HEK293 (cell line): ENCODE measurements around the gene TBXA2R.

ENCODE experiments used
- BCL11A ChIP-seq: fragments of 450-650 bp; formaldehyde crosslinking; IDR thresholded peaks from 2 replicates; pipeline ENCODE4 v1.5.1; 2016; ENCODE audit warnings: low read depth, missing biosample characterization, missing genetic modification characterization
- ELK4 ChIP-seq: IDR thresholded peaks from 2 replicates; pipeline ENCODE4 v1.6.1; 2011; ENCODE audit warnings: mild to moderate bottlenecking, low read depth, low read length, borderline replicate concordance
- GLI4 ChIP-seq: fragments of 450-650 bp; formaldehyde crosslinking; IDR thresholded peaks from 2 replicates; pipeline ENCODE4 v1.5.1; 2016; ENCODE audit warnings: missing biosample characterization, missing genetic modification characterization
- REPIN1 ChIP-seq: fragments of 450-650 bp; formaldehyde crosslinking; IDR thresholded peaks from 2 replicates; pipeline ENCODE4 v1.5.1; 2017; ENCODE audit warnings: missing biosample characterization, missing genetic modification characterization, low read depth
- SALL2 ChIP-seq: fragments of 450-650 bp; formaldehyde crosslinking; IDR thresholded peaks from 2 replicates; pipeline ENCODE4 v1.5.0; 2017; ENCODE audit warnings: missing biosample characterization, mild to moderate bottlenecking, missing genetic modification characterization, borderline replicate concordance
- SETDB1 ChIP-seq: IDR thresholded peaks from one replicate; pipeline ENCODE4 v1.6.1; 2017; ENCODE audit warnings: mild to moderate bottlenecking, low read length, moderate library complexity, mixed read lengths; ENCODE audit not compliant: insufficient read length
- ZBTB7A ChIP-seq: fragments of 450-650 bp; formaldehyde crosslinking; IDR thresholded peaks from 2 replicates; pipeline ENCODE4 v1.5.1; 2016; ENCODE audit warnings: low read depth, missing biosample characterization, missing genetic modification characterization
- ZFHX2 ChIP-seq: fragments of 450-650 bp; formaldehyde crosslinking; conservative IDR thresholded peaks from 2 replicates; pipeline ENCODE4 v1.5.1; 2016; ENCODE audit warnings: missing biosample characterization, missing genetic modification characterization
- ZFP69B ChIP-seq: fragments of 450-650 bp; formaldehyde crosslinking; IDR thresholded peaks from 2 replicates; pipeline ENCODE4 v1.5.1; 2016; ENCODE audit warnings: missing biosample characterization, missing genetic modification characterization
- ZIC2 ChIP-seq: fragments of 450-650 bp; formaldehyde crosslinking; IDR thresholded peaks from 2 replicates; pipeline ENCODE4 v1.5.1; 2016; ENCODE audit warnings: missing biosample characterization, missing genetic modification characterization
- ZNF10 ChIP-seq: fragments of 450-650 bp; formaldehyde crosslinking; IDR thresholded peaks from 2 replicates; pipeline ENCODE4 v1.5.1; 2017; ENCODE audit warnings: missing biosample characterization, missing genetic modification characterization
- ZNF112 ChIP-seq: fragments of 450-650 bp; formaldehyde crosslinking; IDR thresholded peaks from 2 replicates; pipeline ENCODE4 v1.5.0; 2017; ENCODE audit warnings: missing biosample characterization, missing genetic modification characterization
- ZNF132 ChIP-seq: fragments of 450-650 bp; formaldehyde crosslinking; IDR thresholded peaks from 2 replicates; pipeline ENCODE4 v1.5.1; 2017; ENCODE audit warnings: missing biosample characterization, missing genetic modification characterization, borderline replicate concordance
- ZNF138 ChIP-seq: fragments of 450-650 bp; formaldehyde crosslinking; IDR thresholded peaks from 2 replicates; pipeline ENCODE4 v1.5.1; 2016; ENCODE audit warnings: missing biosample characterization, missing genetic modification characterization, borderline replicate concordance
- ZNF148 ChIP-seq: fragments of 450-650 bp; formaldehyde crosslinking; IDR thresholded peaks from 2 replicates; pipeline ENCODE4 v1.5.0; 2017; ENCODE audit warnings: missing biosample characterization, missing genetic modification characterization, borderline replicate concordance
- ZNF174 ChIP-seq: fragments of 450-650 bp; formaldehyde crosslinking; IDR thresholded peaks from 2 replicates; pipeline ENCODE4 v1.5.0; 2017; ENCODE audit warnings: missing biosample characterization, mild to moderate bottlenecking, missing genetic modification characterization
- ZNF280D ChIP-seq: fragments of 450-650 bp; formaldehyde crosslinking; IDR thresholded peaks from 2 replicates; pipeline ENCODE4 v1.5.1; 2016; ENCODE audit warnings: missing biosample characterization, missing genetic modification characterization
- ZNF391 ChIP-seq: fragments of 450-650 bp; formaldehyde crosslinking; IDR thresholded peaks from 2 replicates; pipeline ENCODE4 v1.5.1; 2016; ENCODE audit warnings: low read depth, missing biosample characterization, missing genetic modification characterization, borderline replicate concordance
- ZNF514 ChIP-seq: fragments of 450-650 bp; formaldehyde crosslinking; IDR thresholded peaks from 2 replicates; pipeline ENCODE4 v1.5.1; 2016; ENCODE audit warnings: missing biosample characterization, missing genetic modification characterization
- ZNF548 ChIP-seq: fragments of 450-650 bp; formaldehyde crosslinking; IDR thresholded peaks from 2 replicates; pipeline ENCODE4 v1.5.1; 2016; ENCODE audit warnings: missing biosample characterization, missing genetic modification characterization
- ZNF549 ChIP-seq: fragments of 450-650 bp; IDR thresholded peaks from 2 replicates; pipeline ENCODE4 v1.5.1; 2018; ENCODE audit warnings: missing biosample characterization, missing genetic modification characterization, mild to moderate bottlenecking, inconsistent platforms, moderate library complexity
- ZNF624 ChIP-seq: fragments of 450-650 bp; formaldehyde crosslinking; IDR thresholded peaks from 2 replicates; pipeline ENCODE4 v1.5.1; 2017; ENCODE audit warnings: missing biosample characterization, missing genetic modification characterization
- ZNF654 ChIP-seq: fragments of 450-650 bp; formaldehyde crosslinking; IDR thresholded peaks from 2 replicates; pipeline ENCODE4 v1.5.1; 2016; ENCODE audit warnings: low read depth, missing biosample characterization, missing genetic modification characterization
- TF ChIP-seq, protein P1 (sequence below): fragments of 450-650 bp; IDR thresholded peaks from 2 replicates; pipeline ENCODE4 v1.5.1; 2018; ENCODE audit warnings: missing biosample characterization, mild to moderate bottlenecking, missing genetic modification characterization
- TF ChIP-seq, protein P2 (sequence below): fragments of 450-650 bp; formaldehyde crosslinking; IDR thresholded peaks from 2 replicates; pipeline ENCODE4 v1.5.1; 2016; ENCODE audit warnings: missing biosample characterization, missing genetic modification characterization
- TF ChIP-seq, protein P3 (sequence below): fragments of 450-650 bp; formaldehyde crosslinking; IDR thresholded peaks from 2 replicates; pipeline ENCODE4 v1.5.1; 2016; ENCODE audit warnings: missing biosample characterization, missing genetic modification characterization

TBXA2R gene

GRCh38 chr19:3606690-3607289, at the start of gene TBXA2R (continued):
- TF ChIP-seq ZNF138 (no peak), ZNF174 (tag by site-specific recombination) (no peak), ZFHX2 (tag by site-specific recombination) (0 out of 2 replicates have a peak, but pooled peaks have one; percentile 24), ZNF549 (tag by site-specific recombination) (no peak; the same call in 1 of the 2 replicates), ZIC2 (tag by site-specific recombination) (no peak; the same call in 1 of the 2 replicates), ZNF548 (tag by site-specific recombination) (no peak), ZNF514 (tag by site-specific recombination) (no peak), ZNF112 (tag by site-specific recombination) (no peak), ZBTB7A (tag by site-specific recombination) (no peak), SALL2 (tag by site-specific recombination) (no peak), BCL11A (no peak), ELK4 (no peak), ZNF391 (tag by site-specific recombination) (no peak), ZNF148 (tag by site-specific recombination) (no peak), ZNF654 (tag by site-specific recombination) (no peak), SETDB1 (no peak), ZNF132 (tag by site-specific recombination) (no peak), REPIN1 (tag by site-specific recombination) (no peak), GLI4 (no peak), ZNF280D (no peak), ZNF624 (tag by site-specific recombination) (no peak), ZNF10 (no peak), ZFP69B (tag by site-specific recombination) (peak; percentile 37; the same call in 1 of the 2 replicates)
- TF ChIP-seq, protein P1, sequence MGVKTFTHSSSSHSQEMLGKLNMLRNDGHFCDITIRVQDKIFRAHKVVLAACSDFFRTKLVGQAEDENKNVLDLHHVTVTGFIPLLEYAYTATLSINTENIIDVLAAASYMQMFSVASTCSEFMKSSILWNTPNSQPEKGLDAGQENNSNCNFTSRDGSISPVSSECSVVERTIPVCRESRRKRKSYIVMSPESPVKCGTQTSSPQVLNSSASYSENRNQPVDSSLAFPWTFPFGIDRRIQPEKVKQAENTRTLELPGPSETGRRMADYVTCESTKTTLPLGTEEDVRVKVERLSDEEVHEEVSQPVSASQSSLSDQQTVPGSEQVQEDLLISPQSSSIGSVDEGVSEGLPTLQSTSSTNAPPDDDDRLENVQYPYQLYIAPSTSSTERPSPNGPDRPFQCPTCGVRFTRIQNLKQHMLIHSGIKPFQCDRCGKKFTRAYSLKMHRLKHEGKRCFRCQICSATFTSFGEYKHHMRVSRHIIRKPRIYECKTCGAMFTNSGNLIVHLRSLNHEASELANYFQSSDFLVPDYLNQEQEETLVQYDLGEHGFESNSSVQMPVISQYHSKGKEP: no peak
- TF ChIP-seq, protein P2, sequence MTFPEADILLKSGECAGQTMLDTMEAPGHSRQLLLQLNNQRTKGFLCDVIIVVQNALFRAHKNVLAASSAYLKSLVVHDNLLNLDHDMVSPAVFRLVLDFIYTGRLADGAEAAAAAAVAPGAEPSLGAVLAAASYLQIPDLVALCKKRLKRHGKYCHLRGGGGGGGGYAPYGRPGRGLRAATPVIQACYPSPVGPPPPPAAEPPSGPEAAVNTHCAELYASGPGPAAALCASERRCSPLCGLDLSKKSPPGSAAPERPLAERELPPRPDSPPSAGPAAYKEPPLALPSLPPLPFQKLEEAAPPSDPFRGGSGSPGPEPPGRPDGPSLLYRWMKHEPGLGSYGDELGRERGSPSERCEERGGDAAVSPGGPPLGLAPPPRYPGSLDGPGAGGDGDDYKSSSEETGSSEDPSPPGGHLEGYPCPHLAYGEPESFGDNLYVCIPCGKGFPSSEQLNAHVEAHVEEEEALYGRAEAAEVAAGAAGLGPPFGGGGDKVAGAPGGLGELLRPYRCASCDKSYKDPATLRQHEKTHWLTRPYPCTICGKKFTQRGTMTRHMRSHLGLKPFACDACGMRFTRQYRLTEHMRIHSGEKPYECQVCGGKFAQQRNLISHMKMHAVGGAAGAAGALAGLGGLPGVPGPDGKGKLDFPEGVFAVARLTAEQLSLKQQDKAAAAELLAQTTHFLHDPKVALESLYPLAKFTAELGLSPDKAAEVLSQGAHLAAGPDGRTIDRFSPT: no peak
- TF ChIP-seq, protein P3, sequence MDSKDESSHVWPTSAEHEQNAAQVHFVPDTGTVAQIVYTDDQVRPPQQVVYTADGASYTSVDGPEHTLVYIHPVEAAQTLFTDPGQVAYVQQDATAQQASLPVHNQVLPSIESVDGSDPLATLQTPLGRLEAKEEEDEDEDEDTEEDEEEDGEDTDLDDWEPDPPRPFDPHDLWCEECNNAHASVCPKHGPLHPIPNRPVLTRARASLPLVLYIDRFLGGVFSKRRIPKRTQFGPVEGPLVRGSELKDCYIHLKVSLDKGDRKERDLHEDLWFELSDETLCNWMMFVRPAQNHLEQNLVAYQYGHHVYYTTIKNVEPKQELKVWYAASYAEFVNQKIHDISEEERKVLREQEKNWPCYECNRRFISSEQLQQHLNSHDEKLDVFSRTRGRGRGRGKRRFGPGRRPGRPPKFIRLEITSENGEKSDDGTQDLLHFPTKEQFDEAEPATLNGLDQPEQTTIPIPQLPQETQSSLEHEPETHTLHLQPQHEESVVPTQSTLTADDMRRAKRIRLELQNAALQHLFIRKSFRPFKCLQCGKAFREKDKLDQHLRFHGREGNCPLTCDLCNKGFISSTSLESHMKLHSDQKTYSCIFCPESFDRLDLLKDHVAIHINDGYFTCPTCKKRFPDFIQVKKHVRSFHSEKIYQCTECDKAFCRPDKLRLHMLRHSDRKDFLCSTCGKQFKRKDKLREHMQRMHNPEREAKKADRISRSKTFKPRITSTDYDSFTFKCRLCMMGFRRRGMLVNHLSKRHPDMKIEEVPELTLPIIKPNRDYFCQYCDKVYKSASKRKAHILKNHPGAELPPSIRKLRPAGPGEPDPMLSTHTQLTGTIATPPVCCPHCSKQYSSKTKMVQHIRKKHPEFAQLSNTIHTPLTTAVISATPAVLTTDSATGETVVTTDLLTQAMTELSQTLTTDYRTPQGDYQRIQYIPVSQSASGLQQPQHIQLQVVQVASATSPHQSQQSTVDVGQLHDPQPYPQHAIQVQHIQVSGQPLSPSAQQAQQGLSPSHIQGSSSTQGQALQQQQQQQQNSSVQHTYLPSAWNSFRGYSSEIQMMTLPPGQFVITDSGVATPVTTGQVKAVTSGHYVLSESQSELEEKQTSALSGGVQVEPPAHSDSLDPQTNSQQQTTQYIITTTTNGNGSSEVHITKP (tag by site-specific recombination): peak; percentile 63
